SK-N-MC (cell line): ENCODE measurements around the gene POU6F2.

ENCODE experiments used
- EZH2 ChIP-seq: fragments of 200-600 bp; sonication (generic); IDR thresholded peaks from one replicate; pipeline ENCODE4 v1.6.1; 2017; ENCODE audit warnings: antibody characterized with exemption
- FOXP2 ChIP-seq: optimal IDR thresholded peaks from 2 replicates; pipeline ENCODE3; 2011; ENCODE audit warnings: mild to moderate bottlenecking, moderate library complexity; ENCODE audit not compliant: insufficient read depth; ENCODE audit errors: extremely low read length, control extremely low read depth
- POLR2AphosphoS5 ChIP-seq: IDR thresholded peaks from 2 replicates; pipeline ENCODE4 v1.6.1; 2012; ENCODE audit warnings: mild to moderate bottlenecking, low read depth, low read length, borderline replicate concordance

GRCh38 chr7:39210362-39210761 is 232.7 kb downstream of the POU6F2 start:
- TF ChIP-seq POLR2AphosphoS5 (no peak), EZH2 (no peak), FOXP2 (no peak)
